Kidney epithelial cell (primary cell): ENCODE data around the gene EBF4. TPM values are rescaled to one million over a fixed set of nuclear protein-coding genes. Genes with fewer than 3 reads are reported as not detected.

Source experiments
- DNase-seq: peaks from one replicate; pipeline ENCODE4 v3.0.0-alpha.2; 2010; ENCODE audit warnings: low read depth
- H3K27me3 ChIP-seq: 2 replicates; pipeline ENCODE4 v1.6.0; 2011; ENCODE audit warnings: low read length; ENCODE audit not compliant: control insufficient read depth, insufficient read depth
- H3K36me3 ChIP-seq: 2 replicates; pipeline ENCODE4 v1.5.1; 2011; ENCODE audit warnings: low read length; ENCODE audit not compliant: control insufficient read depth, insufficient read depth
- H3K4me3 ChIP-seq: 2 replicates; pipeline ENCODE4 v1.5.1; 2011; ENCODE audit warnings: low read depth, mild to moderate bottlenecking, control low read depth, low read length
- CTCF ChIP-seq: IDR thresholded peaks from 2 replicates; pipeline ENCODE4 v1.5.1; 2011; ENCODE audit warnings: mild to moderate bottlenecking, moderate library complexity, low read length, control low read depth, inconsistent platforms; ENCODE audit not compliant: insufficient read depth, poor library complexity, severe bottlenecking
- total RNA-seq: library from RNA; depleted of rRNA; stranded (reverse); fragments of >200 nt; gene quantifications from 2 replicates; pipeline ENCODE4 v1.2.3, GENCODE V29; 2015

EBF4 gene
- total RNA-seq, 1 donor from 2014 or later = 8.1 TPM

- DNase-seq = no peak
- H3K27me3 ChIP-seq = peaks cover 79% of the 10 kb centered on the region
- no peaks in the 10 kb centered on the region for H3K36me3 ChIP-seq
- H3K4me3 ChIP-seq = no peak overlapping the region
- TF ChIP-seq CTCF = no peak
Measured at GRCh38 chr20:2753461-2754040, 61.0 kb downstream of the EBF4 start.

GRCh38 chr20:2754424-2754823, 61.8 kb downstream of the EBF4 start:
- DNase-seq = no peak
- Histone ChIP-seq H3K4me3 (no peak overlapping the region), H3K36me3 (no peaks in the 10 kb centered on the region), H3K27me3 (peaks cover 76% of the 10 kb centered on the region)
- TF ChIP-seq CTCF = no peak

GRCh38 chr20:2755451-2756055, 63.0 kb downstream of the EBF4 start:
- TF ChIP-seq CTCF = no peak
- H3K4me3 ChIP-seq = no peak overlapping the region
- DNase-seq = no peak
- peaks cover 68% of the 10 kb centered on the region for H3K27me3 ChIP-seq
- H3K36me3 ChIP-seq = no peaks in the 10 kb centered on the region

- TF ChIP-seq CTCF = peak; percentile 80
- Histone ChIP-seq H3K36me3 (no peaks in the 10 kb centered on the region), H3K27me3 (peaks cover 63% of the 10 kb centered on the region), H3K4me3 (no peak overlapping the region)
- no peak for DNase-seq
Measured at GRCh38 chr20:2756056-2756611, 63.6 kb downstream of the EBF4 start.

GRCh38 chr20:2757001-2757400, 64.4 kb downstream of the EBF4 start:
- TF ChIP-seq CTCF = no peak
- Histone ChIP-seq H3K36me3 (no peaks in the 10 kb centered on the region), H3K27me3 (peaks cover 54% of the 10 kb centered on the region), H3K4me3 (no peak overlapping the region)
- DNase-seq = no peak
